Erythroblast (primary cell): ENCODE results near the gene NTSR1.

Source experiments
- GATA1 ChIP-seq: IDR thresholded peaks from 2 replicates; pipeline ENCODE4 v1.6.1; 2011; ENCODE audit warnings: low read depth, mild to moderate bottlenecking, control low read depth, low read length, moderate library complexity
- POLR2A ChIP-seq: IDR thresholded peaks from 2 replicates; pipeline ENCODE4 v1.6.1; 2011; ENCODE audit warnings: mild to moderate bottlenecking, low read length

DNA sequence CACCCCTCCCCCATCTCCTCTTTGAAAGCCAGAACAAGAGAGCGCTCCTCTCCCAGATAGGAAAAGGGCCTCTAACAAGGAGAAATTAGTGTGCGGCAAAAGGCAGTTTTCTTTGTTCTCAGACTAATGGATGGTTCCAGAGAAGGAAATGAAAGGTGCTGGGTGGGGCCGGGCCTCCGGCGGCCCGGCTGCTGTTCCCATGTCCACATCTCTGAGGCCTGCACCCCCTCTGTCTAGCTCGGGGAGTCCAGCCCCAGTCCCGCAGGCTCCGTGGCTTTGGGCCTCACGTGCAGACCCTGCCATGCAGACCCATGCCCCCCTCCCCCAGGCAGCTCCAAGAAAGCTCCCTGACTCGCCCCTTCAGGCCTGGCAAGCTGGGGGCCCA, 51.8 kb downstream of the NTSR1 start:
- TF ChIP-seq POLR2A (no peak), GATA1 (no peak)
